ENCODE measurements around the gene GCN1. TPM values are rescaled to one million over a fixed set of nuclear protein-coding genes. Genes with fewer than 3 reads are reported as not detected.

GCN1 gene
- polyA plus RNA-seq, 3 donors = 49.4 to 63.4 (median 55.9) TPM

GRCh38 chr12:120230974-120231315, 36.4 kb upstream of the GCN1 start:
- no peak for DNase-seq (ENCODE audit: extremely low read depth in 1 of 11, low read depth in 9 of 11, low spot score in 4 of 11)

- peak in 1 of 11 donors; percentile 54 for DNase-seq (ENCODE audit: extremely low read depth in 1 of 11, low read depth in 9 of 11, low spot score in 4 of 11)
Measured at GRCh38 chr12:120230326-120230973, 35.9 kb upstream of the GCN1 start.

- no peak for DNase-seq (ENCODE audit: extremely low read depth in 1 of 11, low read depth in 9 of 11, low spot score in 4 of 11)
Measured at GRCh38 chr12:120229487-120230325, 35.2 kb upstream of the GCN1 start.

- no peak for DNase-seq (ENCODE audit: extremely low read depth in 1 of 11, low read depth in 9 of 11, low spot score in 4 of 11)
Measured at GRCh38 chr12:120229071-120229486, 34.6 kb upstream of the GCN1 start.

- peak in 9 of 11 donors; percentile 76 to 85 (median 80) for DNase-seq (ENCODE audit: extremely low read depth in 1 of 11, low read depth in 9 of 11, low spot score in 4 of 11)
Measured at GRCh38 chr12:120228291-120229070, 34.0 kb upstream of the GCN1 start.

- DNase-seq (ENCODE audit: extremely low read depth in 1 of 11, low read depth in 9 of 11, low spot score in 4 of 11) = no peak
Measured at GRCh38 chr12:120228041-120228290, 33.5 kb upstream of the GCN1 start.

GRCh38 chr12:120227233-120228040, 32.9 kb upstream of the GCN1 start:
- no peak for DNase-seq (ENCODE audit: extremely low read depth in 1 of 11, low read depth in 9 of 11, low spot score in 4 of 11)

- no peak for DNase-seq (ENCODE audit: extremely low read depth in 1 of 11, low read depth in 9 of 11, low spot score in 4 of 11)
Measured at GRCh38 chr12:120225852-120226640, 31.5 kb upstream of the GCN1 start.

GRCh38 chr12:120225200-120225558, 30.7 kb upstream of the GCN1 start:
- no peak for DNase-seq (ENCODE audit: extremely low read depth in 1 of 11, low read depth in 9 of 11, low spot score in 4 of 11)

GRCh38 chr12:120224304-120225199, 30.0 kb upstream of the GCN1 start:
- DNase-seq (ENCODE audit: extremely low read depth in 1 of 11, low read depth in 9 of 11, low spot score in 4 of 11) = no peak

GRCh38 chr12:120223458-120224303, 29.2 kb upstream of the GCN1 start:
- DNase-seq (ENCODE audit: extremely low read depth in 1 of 11, low read depth in 9 of 11, low spot score in 4 of 11) = no peak

- DNase-seq (ENCODE audit: extremely low read depth in 1 of 11, low read depth in 9 of 11, low spot score in 4 of 11) = no peak
Measured at GRCh38 chr12:120222288-120222832, 27.8 kb upstream of the GCN1 start.

GRCh38 chr12:120221576-120221900, 27.0 kb upstream of the GCN1 start:
- DNase-seq (ENCODE audit: extremely low read depth in 1 of 11, low read depth in 9 of 11, low spot score in 4 of 11) = no peak

- no peak for DNase-seq (ENCODE audit: extremely low read depth in 1 of 11, low read depth in 9 of 11, low spot score in 4 of 11)
Measured at GRCh38 chr12:120220838-120221575, 26.5 kb upstream of the GCN1 start.

- DNase-seq (ENCODE audit: extremely low read depth in 1 of 11, low read depth in 9 of 11, low spot score in 4 of 11) = no peak
Measured at GRCh38 chr12:120218680-120219606, 24.4 kb upstream of the GCN1 start.
